Measurements from ENCODE around the gene OR9K2.

- no peak for TF ChIP-seq CTCF (IDR thresholded peaks at IDR 0.05)
- no peak for TF ChIP-seq POLR2AphosphoS5 (IDR thresholded peaks at IDR 0.05; ENCODE audit: insufficient read depth in 1 of 2, low read depth in 1 of 2)
- no peak for TF ChIP-seq POLR2A (IDR thresholded peaks at IDR 0.05)
Measured at GRCh38 chr12:55116152-55116551, 10.1 kb upstream of the OR9K2 start.

All from vagina (tissue), 2 donors.